Measurements from ENCODE around the gene APOBEC3B.
"Not testable (repeated sequence)": the region's sequence is repeated elsewhere in the genome, so short reads cannot be mapped to it uniquely, and the experiment has no call there.

The APOBEC3B gene

GRCh38 chr22:38973289-38974169 lies 8.6 kb upstream of the APOBEC3B start:
- H3K36me3 ChIP-seq (ENCODE audit: control insufficient read depth, insufficient read depth, low read length) = no peaks in the 10 kb centered on the region

GRCh38 chr22:38974170-38974825 lies 7.8 kb upstream of the APOBEC3B start:
- Histone ChIP-seq H3K36me3 (ENCODE audit: control insufficient read depth, insufficient read depth, low read length) (no peaks in the 10 kb centered on the region), H3K4me1 (ENCODE audit: control insufficient read depth, insufficient read depth, low read length) (no peaks in the 10 kb centered on the region), H3K9ac (ENCODE audit: low read depth, low read length) (no peak overlapping the region), H3K4me3 (ENCODE audit: low read depth, low read length) (no peak overlapping the region), H3K27me3 (ENCODE audit: control insufficient read depth, insufficient read depth, low read length) (no peaks in the 10 kb centered on the region), H3K9me3 (ENCODE audit: control insufficient read depth, insufficient read depth, low read length) (peaks cover 9% of the 10 kb centered on the region)

More at GRCh38 chr22:38973289-38974169, 8.6 kb upstream of the APOBEC3B start:
- Histone ChIP-seq H3K4me3 (ENCODE audit: low read depth, low read length) (no peak overlapping the region), H3K9me3 (ENCODE audit: control insufficient read depth, insufficient read depth, low read length) (peaks cover 9% of the 10 kb centered on the region), H3K4me1 (ENCODE audit: control insufficient read depth, insufficient read depth, low read length) (no peaks in the 10 kb centered on the region), H3K27me3 (ENCODE audit: control insufficient read depth, insufficient read depth, low read length) (no peaks in the 10 kb centered on the region), H3K9ac (ENCODE audit: low read depth, low read length) (no peak overlapping the region)

GRCh38 chr22:38974826-38975175 lies 7.3 kb upstream of the APOBEC3B start:
- no peaks in the 10 kb centered on the region for H3K4me1 ChIP-seq (ENCODE audit: control insufficient read depth, insufficient read depth, low read length)
- H3K4me3 ChIP-seq (ENCODE audit: low read depth, low read length) = no peak overlapping the region
- no peaks in the 10 kb centered on the region for H3K27me3 ChIP-seq (ENCODE audit: control insufficient read depth, insufficient read depth, low read length)
- H3K9ac ChIP-seq (ENCODE audit: low read depth, low read length) = no peak overlapping the region
- no peaks in the 10 kb centered on the region for H3K36me3 ChIP-seq (ENCODE audit: control insufficient read depth, insufficient read depth, low read length)
- H3K9me3 ChIP-seq (ENCODE audit: control insufficient read depth, insufficient read depth, low read length) = peaks cover 9% of the 10 kb centered on the region

- H3K36me3 ChIP-seq (ENCODE audit: control insufficient read depth, insufficient read depth, low read length); H3K4me1 ChIP-seq (ENCODE audit: control insufficient read depth, insufficient read depth, low read length); H3K4me3 ChIP-seq (ENCODE audit: low read depth, low read length); H3K9ac ChIP-seq (ENCODE audit: low read depth, low read length); H3K9me3 ChIP-seq (ENCODE audit: control insufficient read depth, insufficient read depth, low read length); H3K27me3 ChIP-seq (ENCODE audit: control insufficient read depth, insufficient read depth, low read length): not testable (repeated sequence)
Observed at GRCh38 chr22:38977289-38977688, 4.9 kb upstream of the APOBEC3B start.

- H3K4me3 ChIP-seq (ENCODE audit: low read depth, low read length); H3K9ac ChIP-seq (ENCODE audit: low read depth, low read length); H3K36me3 ChIP-seq (ENCODE audit: control insufficient read depth, insufficient read depth, low read length); H3K27me3 ChIP-seq (ENCODE audit: control insufficient read depth, insufficient read depth, low read length); H3K9me3 ChIP-seq (ENCODE audit: control insufficient read depth, insufficient read depth, low read length); H3K4me1 ChIP-seq (ENCODE audit: control insufficient read depth, insufficient read depth, low read length): not testable (repeated sequence)
Observed at GRCh38 chr22:38980587-38980986, 1.6 kb upstream of the APOBEC3B start.

- Histone ChIP-seq H3K9me3 (ENCODE audit: control insufficient read depth, insufficient read depth, low read length) (peaks cover 2% of the 10 kb centered on the region), H3K9ac (ENCODE audit: low read depth, low read length) (no peak overlapping the region), H3K4me1 (ENCODE audit: control insufficient read depth, insufficient read depth, low read length) (peaks cover 4% of the 10 kb centered on the region), H3K36me3 (ENCODE audit: control insufficient read depth, insufficient read depth, low read length) (no peaks in the 10 kb centered on the region), H3K27me3 (ENCODE audit: control insufficient read depth, insufficient read depth, low read length) (no peaks in the 10 kb centered on the region), H3K4me3 (ENCODE audit: low read depth, low read length) (peak overlapping the region; percentile 18)
Observed at GRCh38 chr22:38981005-38981991, 849 bp upstream of the APOBEC3B start.

GRCh38 chr22:38984224-38984623 lies 2.1 kb downstream of the APOBEC3B start:
- Histone ChIP-seq H3K4me1 (ENCODE audit: control insufficient read depth, insufficient read depth, low read length) (peaks cover 4% of the 10 kb centered on the region), H3K9ac (ENCODE audit: low read depth, low read length) (no peak overlapping the region), H3K36me3 (ENCODE audit: control insufficient read depth, insufficient read depth, low read length) (peaks cover 5% of the 10 kb centered on the region), H3K4me3 (ENCODE audit: low read depth, low read length) (no peak overlapping the region), H3K9me3 (ENCODE audit: control insufficient read depth, insufficient read depth, low read length) (no peaks in the 10 kb centered on the region), H3K27me3 (ENCODE audit: control insufficient read depth, insufficient read depth, low read length) (no peaks in the 10 kb centered on the region)

GRCh38 chr22:38984784-38985757 lies 2.9 kb downstream of the APOBEC3B start:
- not testable (repeated sequence) for H3K27me3 ChIP-seq (ENCODE audit: control insufficient read depth, insufficient read depth, low read length); H3K4me1 ChIP-seq (ENCODE audit: control insufficient read depth, insufficient read depth, low read length); H3K9me3 ChIP-seq (ENCODE audit: control insufficient read depth, insufficient read depth, low read length); H3K4me3 ChIP-seq (ENCODE audit: low read depth, low read length); H3K9ac ChIP-seq (ENCODE audit: low read depth, low read length)
- H3K36me3 ChIP-seq (ENCODE audit: control insufficient read depth, insufficient read depth, low read length) = peaks cover 11% of the 10 kb centered on the region

- Histone ChIP-seq H3K9me3 (ENCODE audit: control insufficient read depth, insufficient read depth, low read length) (no peaks in the 10 kb centered on the region), H3K27me3 (ENCODE audit: control insufficient read depth, insufficient read depth, low read length) (no peaks in the 10 kb centered on the region), H3K4me1 (ENCODE audit: control insufficient read depth, insufficient read depth, low read length) (peaks cover under 1% of the 10 kb centered on the region), H3K4me3 (ENCODE audit: low read depth, low read length) (no peak overlapping the region), H3K36me3 (ENCODE audit: control insufficient read depth, insufficient read depth, low read length) (peaks cover 11% of the 10 kb centered on the region), H3K9ac (ENCODE audit: low read depth, low read length) (no peak overlapping the region)
Observed at GRCh38 chr22:38986629-38987028, 4.5 kb downstream of the APOBEC3B start.

- Histone ChIP-seq H3K4me3 (ENCODE audit: low read depth, low read length) (no peak overlapping the region), H3K36me3 (ENCODE audit: control insufficient read depth, insufficient read depth, low read length) (peaks cover 11% of the 10 kb centered on the region), H3K9me3 (ENCODE audit: control insufficient read depth, insufficient read depth, low read length) (no peaks in the 10 kb centered on the region), H3K27me3 (ENCODE audit: control insufficient read depth, insufficient read depth, low read length) (no peaks in the 10 kb centered on the region), H3K4me1 (ENCODE audit: control insufficient read depth, insufficient read depth, low read length) (no peaks in the 10 kb centered on the region), H3K9ac (ENCODE audit: low read depth, low read length) (no peak overlapping the region)
Observed at GRCh38 chr22:38987171-38987895, 5.2 kb downstream of the APOBEC3B start.
